HCT116 (cell line): ENCODE measurements around the gene SIRPD. TPM values are rescaled to one million over a fixed set of nuclear protein-coding genes. Genes with fewer than 3 reads are reported as not detected.

ENCODE experiments used
- ATAC-seq: fragments of 200-7000 bp; cut with Tn5 transposase; 2 replicates; pipeline ENCODE4 v1.9.1; 2020; ENCODE audit warnings: mild to moderate bottlenecking, moderate library complexity
- BruUV-seq: library from RNA; stranded (reverse); fragments of 400-500 nt; replicated peaks from 2 replicates; lab custom pipeline; 2021; lab: Mats Ljungman, UMichigan
- CTCF ChIA-PET: fragments of 300-600 bp; sonication (Branson Sonifier 250); formaldehyde crosslinking; loops from one replicate; lab custom pipeline; 2021; ENCODE audit warnings: antibody characterized with exemption; lab: Charles Lee
- POLR2A ChIA-PET: fragments of 300-600, 350-600 bp; sonication (Branson Sonifier 250); formaldehyde crosslinking; loops from one replicate; lab custom pipeline; 2021; ENCODE audit warnings: antibody characterized with exemption; lab: Charles Lee
- RAD21 ChIA-PET, 2 experiments: fragments of 300-600 bp; sonication (Branson Sonifier 250); formaldehyde crosslinking; loops; one replicate each; lab custom pipeline; 2023; ENCODE audit warnings: low total read pairs in 2 of 2; ENCODE audit not compliant: uncharacterized antibody in 2 of 2, unreplicated experiment in 2 of 2, low non-redundant PET in 1 of 2; lab: Charles Lee
- DNase-seq: peaks from one replicate; pipeline ENCODE4 v3.0.0-alpha.2; 2010; ENCODE audit warnings: low read depth, low spot score
- H2AFZ ChIP-seq: fragments of 200-600 bp; shearing (Covaris generic), sonication (generic); 2 replicates; pipeline ENCODE4 v1.6.1; 2017; ENCODE audit warnings: low read depth, mixed run types, mixed read lengths, antibody characterized with exemption, low read length; ENCODE audit not compliant: poor library complexity, severe bottlenecking
- H3K27ac ChIP-seq: 2 replicates; pipeline ENCODE4 v1.5.1; 2012; ENCODE audit warnings: low read depth, low read length
- H3K27me3 ChIP-seq: fragments of 200-600 bp; sonication (generic); 2 replicates; pipeline ENCODE4 v1.6.1; 2016; ENCODE audit warnings: mixed run types, low read length, mixed read lengths; ENCODE audit not compliant: insufficient read depth
- H3K36me3 ChIP-seq, 2 experiments: fragments of 200-500 bp in 1 of 2; fragments of 200-600 bp in 1 of 2; sonication (Bioruptor generic) in 1 of 2; sonication (generic) in 1 of 2; 2 replicates each; pipeline versions ENCODE4 v1.5.1 to v1.6.1; 2014 to 2016; ENCODE audit warnings: low read length in 2 of 2, inconsistent platforms in 1 of 2, mixed read lengths in 1 of 2, mixed run types in 1 of 2; ENCODE audit not compliant: insufficient read depth in 2 of 2, control insufficient read depth in 1 of 2
- H3K4me1 ChIP-seq, 2 experiments: fragments of 200-600 bp in 1 of 2; sonication (generic) in 1 of 2; 2 replicates each; pipeline versions ENCODE4 v1.5.1 to v1.6.1; 2012 to 2017; ENCODE audit warnings: low read length in 2 of 2, inconsistent platforms in 1 of 2, mild to moderate bottlenecking in 1 of 2, mixed read lengths in 1 of 2, mixed run types in 1 of 2, moderate library complexity in 1 of 2; ENCODE audit not compliant: insufficient read depth in 2 of 2, control insufficient read depth in 1 of 2
- H3K4me2 ChIP-seq: fragments of 200-600 bp; sonication (generic); 2 replicates; pipeline ENCODE4 v1.6.1; 2017; ENCODE audit warnings: mixed run types, low read length, mixed read lengths
- H3K4me3 ChIP-seq, 2 experiments: fragments of 200-600 bp in 1 of 2; sonication (generic) in 1 of 2; replicated peaks in 1 of 2; 2 replicates each; pipeline ENCODE4 v1.5.1; 2011 to 2016; ENCODE audit warnings: low read length in 2 of 2, control low read depth in 1 of 2, low read depth in 1 of 2, mild to moderate bottlenecking in 1 of 2, mixed read lengths in 1 of 2, mixed run types in 1 of 2
- H3K79me2 ChIP-seq: fragments of 200-600 bp; sonication (generic); 2 replicates; pipeline ENCODE4 v1.6.1; 2017; ENCODE audit warnings: mild to moderate bottlenecking, mixed run types, low read length, moderate library complexity, mixed read lengths; ENCODE audit not compliant: insufficient read depth
- H3K9ac ChIP-seq: fragments of 200-600 bp; sonication (generic); 2 replicates; pipeline ENCODE4 v1.6.1; 2016; ENCODE audit warnings: low read length, mixed read lengths
- H3K9me2 ChIP-seq: fragments of 200-600 bp; sonication (generic), shearing (Covaris generic); 2 replicates; pipeline ENCODE4 v1.6.1; 2017; ENCODE audit warnings: mixed run types, mild to moderate bottlenecking, moderate library complexity; ENCODE audit not compliant: insufficient read depth
- H3K9me3 ChIP-seq, 2 experiments: fragments of 200-500 bp in 1 of 2; fragments of 200-600 bp in 1 of 2; sonication (Bioruptor generic) in 1 of 2; sonication (generic) in 1 of 2; 2 replicates each; pipeline ENCODE4 v1.6.1; 2014 to 2017; ENCODE audit warnings: low read length in 2 of 2, mixed read lengths in 2 of 2, inconsistent platforms in 1 of 2, low read depth in 1 of 2, mild to moderate bottlenecking in 1 of 2, mixed run types in 1 of 2, moderate library complexity in 1 of 2; ENCODE audit not compliant: control insufficient read depth in 1 of 2, insufficient read depth in 1 of 2
- H4K20me1 ChIP-seq: fragments of 200-600 bp; sonication (generic), shearing (Covaris generic); 2 replicates; pipeline ENCODE4 v1.6.1; 2017; ENCODE audit warnings: mixed run types, mild to moderate bottlenecking, moderate library complexity; ENCODE audit not compliant: insufficient read depth
- ELF1 ChIP-seq: IDR thresholded peaks from 2 replicates; pipeline ENCODE4 v1.6.1; 2012; ENCODE audit warnings: low read depth, borderline replicate concordance
- EZH2 ChIP-seq: fragments of 200-600 bp; sonication (generic); IDR thresholded peaks from 2 replicates; pipeline ENCODE4 v1.6.1; 2017; ENCODE audit warnings: antibody characterized with exemption, mixed run types
- POLR2A ChIP-seq: IDR thresholded peaks from 2 replicates; pipeline ENCODE4 v1.7.0; 2011; ENCODE audit warnings: borderline replicate concordance; ENCODE audit not compliant: insufficient read depth, insufficient read length; ENCODE audit errors: extremely low read depth
- SP1 ChIP-seq: IDR thresholded peaks from 2 replicates; pipeline ENCODE4 v1.6.1; 2012; ENCODE audit warnings: low read depth
- TCF7L2 ChIP-seq: IDR thresholded peaks from 2 replicates; pipeline ENCODE4 v1.7.0; 2011; ENCODE audit warnings: borderline replicate concordance, inconsistent platforms; ENCODE audit not compliant: insufficient read depth, insufficient read length; ENCODE audit errors: extremely low read depth
- intact Hi-C: fragments of 100-400 bp; cut with micrococcal nuclease; formaldehyde crosslinking; loops from 2 replicates; pipeline ENCODE4 v1.10.0; 2022
- total RNA-seq: library from RNA; stranded (reverse); gene quantifications from one replicate; pipeline ENCODE4 v1.2.1, GENCODE V29; 2021; ENCODE audit not compliant: unreplicated experiment
- TF ChIP-seq, protein P1 (sequence below): IDR thresholded peaks from 2 replicates; pipeline ENCODE4 v1.6.1; 2012
- TF ChIP-seq, protein P2 (sequence below), 3 experiments: fragments of 200-600 bp in 1 of 3; sonication (generic) in 1 of 3; IDR thresholded peaks in 2 of 3; conservative IDR thresholded peaks in 1 of 3; 2 replicates each; pipeline ENCODE4 v1.5.1; 2012 to 2017; ENCODE audit warnings: low read depth in 2 of 3, low read length in 2 of 3, antibody characterized with exemption in 1 of 3, borderline replicate concordance in 1 of 3, control low read depth in 1 of 3, mild to moderate bottlenecking in 1 of 3, mixed read lengths in 1 of 3, mixed run types in 1 of 3, moderate library complexity in 1 of 3; ENCODE audit not compliant: insufficient read depth in 1 of 3
- TF ChIP-seq, protein P3 (sequence below): IDR thresholded peaks from 2 replicates; pipeline ENCODE4 v1.6.1; 2011; ENCODE audit warnings: mild to moderate bottlenecking, low read length, moderate library complexity; ENCODE audit not compliant: insufficient replicate concordance; ENCODE audit errors: extremely low read depth
- TF ChIP-seq, protein P4 (sequence below): IDR thresholded peaks from 2 replicates; pipeline ENCODE4 v1.6.1; 2012; ENCODE audit warnings: low read depth

SIRPD gene
- total RNA-seq, 1 experiment from 2014 or later, result not detected

DNA sequence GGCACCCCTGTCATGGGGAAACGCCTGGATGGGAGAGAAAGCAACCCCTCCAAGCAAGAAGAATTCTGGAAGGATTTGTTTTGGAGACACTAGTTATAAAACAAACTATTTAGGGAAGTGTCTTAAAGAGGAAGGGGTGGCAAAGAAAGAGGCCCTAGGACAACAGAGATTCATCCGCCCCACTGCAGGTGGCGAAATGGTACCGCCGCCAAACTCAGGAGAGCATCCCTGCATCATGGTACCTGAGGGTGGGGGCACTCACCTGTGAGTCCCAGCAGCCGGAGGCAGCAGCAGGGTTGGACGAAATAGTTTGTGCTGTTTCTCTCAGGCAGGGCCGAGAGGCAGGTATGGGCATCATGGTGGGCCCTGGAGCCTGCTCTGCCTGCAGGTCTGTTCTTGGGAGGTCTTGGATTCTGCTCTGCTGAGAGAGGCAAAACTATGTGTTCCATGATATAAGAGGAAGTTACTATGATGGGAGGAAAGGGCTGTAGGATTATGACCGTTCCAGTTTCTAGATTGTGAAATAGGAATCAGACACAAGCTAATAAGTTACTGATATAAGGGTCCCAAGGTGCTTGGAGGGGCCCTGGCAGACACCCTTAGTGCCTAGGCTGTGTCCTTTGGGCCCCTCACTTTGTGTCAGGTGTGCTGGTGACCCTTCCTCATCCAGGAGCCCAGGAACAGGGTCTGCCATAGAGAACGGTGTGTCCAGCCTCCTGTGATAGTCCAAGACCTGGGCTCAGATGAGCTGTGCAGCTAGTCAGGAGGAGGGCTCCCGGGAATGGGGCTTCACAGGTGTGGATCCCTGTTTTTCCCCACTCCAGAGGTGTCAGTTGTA lies 20.4 kb downstream of the SIRPD start:
- POLR2A ChIA-PET, result no interaction called here
- CTCF ChIA-PET, result no interaction called here
- H3K4me2 ChIP-seq, result no peak overlapping the region
- no TSS peak for BruUV-seq
- no peak for DNase-seq
- no peaks in the 10 kb centered on the region for H3K36me3 ChIP-seq
- no peaks in the 10 kb centered on the region for H3K27me3 ChIP-seq
- H2AFZ ChIP-seq, result no peak overlapping the region
- H3K4me1 ChIP-seq, result no peaks in the 10 kb centered on the region
- H3K9me3 ChIP-seq, result no peaks in the 10 kb centered on the region
- H3K79me2 ChIP-seq, result no peaks in the 10 kb centered on the region
- intact Hi-C loops, result loop anchor here (10.0 kb wide), 1 partner anchor 198 kb away; no protein-coding TSS in a partner anchor
- no peaks in the 10 kb centered on the region for H3K9me2 ChIP-seq
- no peak overlapping the region for H3K27ac ChIP-seq
- no peak for TF ChIP-seq ELF1
- TF ChIP-seq, protein P1, sequence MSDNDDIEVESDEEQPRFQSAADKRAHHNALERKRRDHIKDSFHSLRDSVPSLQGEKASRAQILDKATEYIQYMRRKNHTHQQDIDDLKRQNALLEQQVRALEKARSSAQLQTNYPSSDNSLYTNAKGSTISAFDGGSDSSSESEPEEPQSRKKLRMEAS, result no peak
- TF ChIP-seq, protein P2, sequence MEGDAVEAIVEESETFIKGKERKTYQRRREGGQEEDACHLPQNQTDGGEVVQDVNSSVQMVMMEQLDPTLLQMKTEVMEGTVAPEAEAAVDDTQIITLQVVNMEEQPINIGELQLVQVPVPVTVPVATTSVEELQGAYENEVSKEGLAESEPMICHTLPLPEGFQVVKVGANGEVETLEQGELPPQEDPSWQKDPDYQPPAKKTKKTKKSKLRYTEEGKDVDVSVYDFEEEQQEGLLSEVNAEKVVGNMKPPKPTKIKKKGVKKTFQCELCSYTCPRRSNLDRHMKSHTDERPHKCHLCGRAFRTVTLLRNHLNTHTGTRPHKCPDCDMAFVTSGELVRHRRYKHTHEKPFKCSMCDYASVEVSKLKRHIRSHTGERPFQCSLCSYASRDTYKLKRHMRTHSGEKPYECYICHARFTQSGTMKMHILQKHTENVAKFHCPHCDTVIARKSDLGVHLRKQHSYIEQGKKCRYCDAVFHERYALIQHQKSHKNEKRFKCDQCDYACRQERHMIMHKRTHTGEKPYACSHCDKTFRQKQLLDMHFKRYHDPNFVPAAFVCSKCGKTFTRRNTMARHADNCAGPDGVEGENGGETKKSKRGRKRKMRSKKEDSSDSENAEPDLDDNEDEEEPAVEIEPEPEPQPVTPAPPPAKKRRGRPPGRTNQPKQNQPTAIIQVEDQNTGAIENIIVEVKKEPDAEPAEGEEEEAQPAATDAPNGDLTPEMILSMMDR (IDR thresholded peaks at IDR 0.05 in 2 of 3, conservative IDR thresholded peaks at IDR 0.05 in 1 of 3; ENCODE audit: borderline replicate concordance in 1 of 3, insufficient read depth in 1 of 3, low read depth in 2 of 3, low read length in 2 of 3), result no peak
- TF ChIP-seq TCF7L2, result no peak
- no peak for TF ChIP-seq EZH2
- TF ChIP-seq, protein P3, sequence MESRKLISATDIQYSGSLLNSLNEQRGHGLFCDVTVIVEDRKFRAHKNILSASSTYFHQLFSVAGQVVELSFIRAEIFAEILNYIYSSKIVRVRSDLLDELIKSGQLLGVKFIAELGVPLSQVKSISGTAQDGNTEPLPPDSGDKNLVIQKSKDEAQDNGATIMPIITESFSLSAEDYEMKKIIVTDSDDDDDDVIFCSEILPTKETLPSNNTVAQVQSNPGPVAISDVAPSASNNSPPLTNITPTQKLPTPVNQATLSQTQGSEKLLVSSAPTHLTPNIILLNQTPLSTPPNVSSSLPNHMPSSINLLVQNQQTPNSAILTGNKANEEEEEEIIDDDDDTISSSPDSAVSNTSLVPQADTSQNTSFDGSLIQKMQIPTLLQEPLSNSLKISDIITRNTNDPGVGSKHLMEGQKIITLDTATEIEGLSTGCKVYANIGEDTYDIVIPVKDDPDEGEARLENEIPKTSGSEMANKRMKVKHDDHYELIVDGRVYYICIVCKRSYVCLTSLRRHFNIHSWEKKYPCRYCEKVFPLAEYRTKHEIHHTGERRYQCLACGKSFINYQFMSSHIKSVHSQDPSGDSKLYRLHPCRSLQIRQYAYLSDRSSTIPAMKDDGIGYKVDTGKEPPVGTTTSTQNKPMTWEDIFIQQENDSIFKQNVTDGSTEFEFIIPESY, result no peak
- TF ChIP-seq SP1, result no peak
- no peak for TF ChIP-seq POLR2A
- TF ChIP-seq, protein P4, sequence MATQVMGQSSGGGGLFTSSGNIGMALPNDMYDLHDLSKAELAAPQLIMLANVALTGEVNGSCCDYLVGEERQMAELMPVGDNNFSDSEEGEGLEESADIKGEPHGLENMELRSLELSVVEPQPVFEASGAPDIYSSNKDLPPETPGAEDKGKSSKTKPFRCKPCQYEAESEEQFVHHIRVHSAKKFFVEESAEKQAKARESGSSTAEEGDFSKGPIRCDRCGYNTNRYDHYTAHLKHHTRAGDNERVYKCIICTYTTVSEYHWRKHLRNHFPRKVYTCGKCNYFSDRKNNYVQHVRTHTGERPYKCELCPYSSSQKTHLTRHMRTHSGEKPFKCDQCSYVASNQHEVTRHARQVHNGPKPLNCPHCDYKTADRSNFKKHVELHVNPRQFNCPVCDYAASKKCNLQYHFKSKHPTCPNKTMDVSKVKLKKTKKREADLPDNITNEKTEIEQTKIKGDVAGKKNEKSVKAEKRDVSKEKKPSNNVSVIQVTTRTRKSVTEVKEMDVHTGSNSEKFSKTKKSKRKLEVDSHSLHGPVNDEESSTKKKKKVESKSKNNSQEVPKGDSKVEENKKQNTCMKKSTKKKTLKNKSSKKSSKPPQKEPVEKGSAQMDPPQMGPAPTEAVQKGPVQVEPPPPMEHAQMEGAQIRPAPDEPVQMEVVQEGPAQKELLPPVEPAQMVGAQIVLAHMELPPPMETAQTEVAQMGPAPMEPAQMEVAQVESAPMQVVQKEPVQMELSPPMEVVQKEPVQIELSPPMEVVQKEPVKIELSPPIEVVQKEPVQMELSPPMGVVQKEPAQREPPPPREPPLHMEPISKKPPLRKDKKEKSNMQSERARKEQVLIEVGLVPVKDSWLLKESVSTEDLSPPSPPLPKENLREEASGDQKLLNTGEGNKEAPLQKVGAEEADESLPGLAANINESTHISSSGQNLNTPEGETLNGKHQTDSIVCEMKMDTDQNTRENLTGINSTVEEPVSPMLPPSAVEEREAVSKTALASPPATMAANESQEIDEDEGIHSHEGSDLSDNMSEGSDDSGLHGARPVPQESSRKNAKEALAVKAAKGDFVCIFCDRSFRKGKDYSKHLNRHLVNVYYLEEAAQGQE, result no peak
- TF ChIP-seq, all 23 proteins: peak for 0
- H3K9ac ChIP-seq, result no peak overlapping the region
- RAD21 ChIA-PET, result no interaction called here
- no peaks in the 10 kb centered on the region for H4K20me1 ChIP-seq
- no peak for ATAC-seq
- H3K4me3 ChIP-seq, result no peak overlapping the region
